Nephron (organoid): ENCODE results near the gene ROPN1L.

ENCODE experiments used
- H3K27ac Mint-ChIP-seq, 3 experiments: 2 replicates each; pipeline ENCODE4 v1.8.0; 2020; ENCODE audit warnings: mixed read lengths in 3 of 3, mild to moderate bottlenecking in 2 of 3, moderate library complexity in 1 of 3
- H3K27me3 Mint-ChIP-seq: 2 replicates; pipeline ENCODE4 v1.8.0; 2021; ENCODE audit warnings: low read depth, mild to moderate bottlenecking, moderate library complexity, mixed read lengths
- H3K36me3 Mint-ChIP-seq: 2 replicates; pipeline ENCODE4 v1.8.0; 2020; ENCODE audit warnings: low read depth, mixed read lengths
- H3K4me1 Mint-ChIP-seq: 2 replicates; pipeline ENCODE4 v1.8.0; 2020; ENCODE audit warnings: mixed read lengths
- H3K4me3 Mint-ChIP-seq, 3 experiments: 2 replicates each; pipeline ENCODE4 v1.8.0; 2020; ENCODE audit warnings: mild to moderate bottlenecking in 3 of 3, mixed read lengths in 3 of 3, moderate library complexity in 2 of 3
- H3K9me3 Mint-ChIP-seq: 2 replicates; pipeline ENCODE4 v1.8.0; 2020; ENCODE audit warnings: mixed read lengths
- TF ChIP-seq, protein P1 (sequence below), 3 experiments: fragments of 200-600 bp; sonication (generic); IDR thresholded peaks; one replicate each; pipeline ENCODE4 v1.5.0; 2021; ENCODE audit warnings: antibody characterized with exemption in 3 of 3; ENCODE audit not compliant: unreplicated experiment in 3 of 3

The ROPN1L gene

DNA sequence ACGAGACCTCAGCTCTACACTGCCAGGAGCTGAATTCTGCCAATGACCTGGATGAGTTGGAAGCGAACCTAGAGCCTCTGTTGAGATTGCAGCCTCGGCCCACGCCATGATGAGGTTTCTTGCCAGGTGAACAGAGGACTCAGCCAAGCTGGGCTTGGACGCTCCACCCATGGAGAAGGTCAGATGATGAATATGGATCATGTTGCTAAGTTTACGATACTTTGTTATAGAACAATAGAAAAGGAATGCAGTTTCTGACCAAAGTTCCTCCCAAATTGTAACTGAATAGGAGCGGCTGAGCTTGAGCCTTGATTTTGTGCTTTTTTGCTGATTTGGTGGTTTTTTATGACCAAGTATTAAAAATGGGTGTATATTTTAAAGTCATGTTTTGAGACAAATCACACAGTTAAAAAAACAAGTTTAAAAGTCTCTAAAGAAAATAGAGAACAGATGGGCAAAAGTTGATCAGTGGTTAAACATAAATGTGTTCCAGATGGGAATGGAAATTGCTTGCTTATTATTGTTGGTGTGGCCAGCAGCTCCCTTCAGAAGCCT is 32.9 kb downstream of the ROPN1L start:
- Mint-ChIP-seq H3K27me3 (peaks cover 17% of the 10 kb centered on the region), H3K36me3 (no peaks in the 10 kb centered on the region), H3K9me3 (peaks cover 28% of the 10 kb centered on the region), H3K4me1 (peaks cover 15% of the 10 kb centered on the region), H3K27ac (peak overlapping the region in 1 of 3 experiments; percentile 59), H3K4me3 (no peak overlapping the region)
- TF ChIP-seq, protein P1, sequence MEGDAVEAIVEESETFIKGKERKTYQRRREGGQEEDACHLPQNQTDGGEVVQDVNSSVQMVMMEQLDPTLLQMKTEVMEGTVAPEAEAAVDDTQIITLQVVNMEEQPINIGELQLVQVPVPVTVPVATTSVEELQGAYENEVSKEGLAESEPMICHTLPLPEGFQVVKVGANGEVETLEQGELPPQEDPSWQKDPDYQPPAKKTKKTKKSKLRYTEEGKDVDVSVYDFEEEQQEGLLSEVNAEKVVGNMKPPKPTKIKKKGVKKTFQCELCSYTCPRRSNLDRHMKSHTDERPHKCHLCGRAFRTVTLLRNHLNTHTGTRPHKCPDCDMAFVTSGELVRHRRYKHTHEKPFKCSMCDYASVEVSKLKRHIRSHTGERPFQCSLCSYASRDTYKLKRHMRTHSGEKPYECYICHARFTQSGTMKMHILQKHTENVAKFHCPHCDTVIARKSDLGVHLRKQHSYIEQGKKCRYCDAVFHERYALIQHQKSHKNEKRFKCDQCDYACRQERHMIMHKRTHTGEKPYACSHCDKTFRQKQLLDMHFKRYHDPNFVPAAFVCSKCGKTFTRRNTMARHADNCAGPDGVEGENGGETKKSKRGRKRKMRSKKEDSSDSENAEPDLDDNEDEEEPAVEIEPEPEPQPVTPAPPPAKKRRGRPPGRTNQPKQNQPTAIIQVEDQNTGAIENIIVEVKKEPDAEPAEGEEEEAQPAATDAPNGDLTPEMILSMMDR (IDR thresholded peaks at IDR 0.05; ENCODE audit: unreplicated experiment in 3 of 3): no peak

DNA sequence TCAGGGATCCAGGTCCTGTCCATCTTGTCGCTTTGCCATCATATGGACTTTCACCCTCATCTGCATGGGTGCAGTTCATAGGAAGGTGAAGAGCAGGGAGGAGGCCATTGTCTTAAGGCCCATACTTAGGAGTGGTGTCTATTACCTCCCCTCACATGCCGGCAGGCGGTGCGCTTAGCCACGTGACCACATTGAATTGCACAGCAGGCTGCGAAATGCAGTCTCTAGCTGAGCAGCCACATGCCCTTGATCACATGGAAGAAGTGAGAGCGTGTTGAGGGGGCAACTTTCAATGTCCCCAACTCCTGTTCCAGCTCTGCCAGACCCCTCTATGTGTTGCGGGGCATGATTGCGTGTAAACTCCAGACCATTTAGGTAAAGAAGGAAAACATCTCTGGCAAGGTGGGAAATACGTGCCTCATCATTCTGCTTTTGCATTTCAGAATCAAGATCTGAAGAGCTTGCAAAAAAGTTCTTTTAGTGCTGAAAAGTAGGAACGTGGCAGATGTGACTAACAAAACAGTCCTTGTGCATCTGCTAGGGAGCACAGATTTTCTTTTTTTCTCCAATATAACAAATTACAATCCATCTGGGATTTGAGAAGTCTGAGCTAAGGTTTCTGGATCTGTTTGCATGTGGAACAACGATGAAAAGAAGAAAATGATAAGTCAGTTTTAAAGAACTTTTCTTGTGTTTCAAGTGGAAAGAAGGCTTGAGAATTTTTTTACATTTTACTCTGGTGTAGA is 34.4 kb downstream of the ROPN1L start:
- H3K27me3 Mint-ChIP-seq: peaks cover 20% of the 10 kb centered on the region
- no peaks in the 10 kb centered on the region for H3K36me3 Mint-ChIP-seq
- TF ChIP-seq, protein P1 (IDR thresholded peaks at IDR 0.05; ENCODE audit: unreplicated experiment in 3 of 3): no peak
- peaks cover 32% of the 10 kb centered on the region for H3K9me3 Mint-ChIP-seq
- H3K4me3 Mint-ChIP-seq: no peak overlapping the region
- H3K27ac Mint-ChIP-seq: no peak overlapping the region
- peaks cover 27% of the 10 kb centered on the region for H3K4me1 Mint-ChIP-seq

- no peak overlapping the region for H3K27ac Mint-ChIP-seq
- H3K4me1 Mint-ChIP-seq: peaks cover 28% of the 10 kb centered on the region
- H3K36me3 Mint-ChIP-seq: no peaks in the 10 kb centered on the region
- no peak overlapping the region for H3K4me3 Mint-ChIP-seq
- H3K27me3 Mint-ChIP-seq: peaks cover 16% of the 10 kb centered on the region
- TF ChIP-seq, protein P1 (IDR thresholded peaks at IDR 0.05; ENCODE audit: unreplicated experiment in 3 of 3): no peak
- peaks cover 32% of the 10 kb centered on the region for H3K9me3 Mint-ChIP-seq
Measured at GRCh38 chr5:10476878-10477277, 35.2 kb downstream of the ROPN1L start.

DNA sequence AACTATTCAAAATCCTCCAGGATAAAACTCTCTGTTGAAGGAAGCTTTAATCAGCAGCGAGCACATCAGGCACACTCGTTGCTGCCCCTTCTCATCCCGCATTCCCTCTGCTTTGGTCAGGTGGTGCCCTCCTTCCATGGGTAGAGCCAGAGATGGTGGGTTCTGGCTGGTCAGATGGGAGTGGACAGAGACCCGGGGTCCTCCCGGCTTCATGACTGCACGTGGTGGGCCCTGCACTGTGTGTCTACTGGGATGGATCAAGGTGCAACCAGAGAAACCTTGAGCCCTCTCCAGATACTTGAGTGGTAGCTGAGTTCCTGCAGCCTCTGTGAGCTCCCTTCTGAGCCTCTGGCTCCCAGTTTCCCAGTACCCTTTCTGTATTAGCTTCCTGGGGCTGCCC is 36.3 kb downstream of the ROPN1L start:
- H3K27ac Mint-ChIP-seq: no peak overlapping the region
- TF ChIP-seq, protein P1 (IDR thresholded peaks at IDR 0.05; ENCODE audit: unreplicated experiment in 3 of 3): no peak
- H3K36me3 Mint-ChIP-seq: no peaks in the 10 kb centered on the region
- peaks cover 32% of the 10 kb centered on the region for H3K9me3 Mint-ChIP-seq
- peaks cover 34% of the 10 kb centered on the region for H3K4me1 Mint-ChIP-seq
- peaks cover 16% of the 10 kb centered on the region for H3K27me3 Mint-ChIP-seq
- H3K4me3 Mint-ChIP-seq: no peak overlapping the region

- TF ChIP-seq, protein P1 (IDR thresholded peaks at IDR 0.05; ENCODE audit: unreplicated experiment in 3 of 3): no peak
- H3K36me3 Mint-ChIP-seq: no peaks in the 10 kb centered on the region
- H3K27ac Mint-ChIP-seq: no peak overlapping the region
- H3K4me1 Mint-ChIP-seq: peaks cover 39% of the 10 kb centered on the region
- no peak overlapping the region for H3K4me3 Mint-ChIP-seq
- peaks cover 29% of the 10 kb centered on the region for H3K9me3 Mint-ChIP-seq
- H3K27me3 Mint-ChIP-seq: peaks cover 12% of the 10 kb centered on the region
Measured at GRCh38 chr5:10478436-10478835, 36.8 kb downstream of the ROPN1L start.
